GM19452 (cell line): ENCODE results near the gene B3GNT4.
"Not testable (repeated sequence)": the region's sequence is repeated elsewhere in the genome, so short reads cannot be mapped to it uniquely, and the experiment has no call there.

Experiments used
- ATAC-seq: cut with Tn5 transposase; IDR thresholded peaks from one replicate; pipeline ENCODE4 v1.9.1; 2021; ENCODE audit not compliant: unreplicated experiment

Gene B3GNT4

GRCh38 chr12:122203301-122204166 lies at the start of gene B3GNT4:
Gene B3GNT4 (plus strand): TSS chr12:122203709. CDS start chr12:122204619, 910 bp downstream.
- ATAC-seq, result no peak

DNA sequence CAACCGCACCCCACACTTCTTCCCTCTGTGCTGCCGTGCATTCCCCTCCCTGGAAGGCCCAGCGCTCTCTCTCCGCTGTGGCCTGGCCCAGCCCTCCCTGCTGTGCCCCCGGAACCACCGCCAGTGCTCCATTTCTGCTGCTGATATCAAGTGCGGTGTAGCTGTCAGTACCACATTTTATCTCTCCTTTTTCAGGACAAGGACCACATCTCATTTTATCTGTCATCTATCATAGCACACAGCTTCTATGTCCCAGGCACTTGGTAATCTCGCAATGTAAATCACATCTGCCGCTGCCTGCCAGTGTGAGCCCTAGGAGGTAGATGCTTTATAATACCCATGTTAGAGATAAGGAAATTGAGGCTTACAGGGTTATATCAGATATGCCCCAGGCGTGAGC lies 47.8 kb upstream of the B3GNT4 start:
- ATAC-seq, result no peak

DNA sequence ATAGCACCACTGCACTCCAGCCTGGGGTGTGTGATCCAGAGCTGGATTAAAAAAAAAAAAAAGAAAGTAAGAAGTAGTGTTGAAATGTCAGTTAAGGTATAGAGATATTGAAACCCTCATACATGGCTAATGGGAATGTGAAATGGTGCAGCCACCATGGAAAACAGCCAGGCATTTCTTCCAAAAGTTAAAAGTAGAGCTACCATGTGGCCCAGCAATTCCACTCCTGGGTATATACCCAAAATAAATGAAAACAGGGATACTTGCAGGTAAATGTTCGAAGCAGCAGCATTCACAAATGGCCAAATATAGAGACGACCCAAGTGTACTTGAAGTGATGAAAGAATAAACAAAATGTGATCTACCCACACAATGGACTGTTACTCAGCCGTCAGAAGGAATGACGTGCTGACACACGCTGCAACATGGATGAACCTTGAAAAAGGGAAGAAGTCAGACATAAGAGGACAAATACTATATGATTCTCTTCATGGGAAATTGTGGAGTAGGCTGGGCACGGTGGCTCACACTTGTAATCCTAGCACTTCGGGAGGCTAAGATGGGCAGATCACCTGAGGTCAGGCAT lies 44.7 kb upstream of the B3GNT4 start:
- ATAC-seq, result no peak

- no peak for ATAC-seq
Measured at GRCh38 chr12:122159882-122160281, 43.6 kb upstream of the B3GNT4 start.

DNA sequence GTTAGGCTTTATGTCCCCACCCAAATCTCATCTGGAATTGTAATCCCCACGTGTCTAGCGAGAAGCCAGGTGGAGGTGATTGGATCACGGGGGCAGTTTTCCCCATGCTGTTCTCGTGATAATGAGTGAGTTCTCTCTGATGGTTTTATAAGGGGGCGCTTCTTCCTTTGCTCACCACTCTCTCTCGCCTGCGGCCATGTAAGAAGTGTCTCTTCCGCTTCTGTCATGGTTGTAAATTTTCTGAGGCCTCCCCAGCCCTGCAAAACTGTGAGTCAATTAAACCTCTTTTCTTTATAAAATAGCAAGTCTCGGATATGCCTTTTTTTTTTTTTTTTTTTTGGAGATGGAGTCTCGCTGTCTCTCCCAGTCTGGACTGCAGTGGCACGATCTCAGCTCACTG lies 42.7 kb upstream of the B3GNT4 start:
- no peak for ATAC-seq

DNA sequence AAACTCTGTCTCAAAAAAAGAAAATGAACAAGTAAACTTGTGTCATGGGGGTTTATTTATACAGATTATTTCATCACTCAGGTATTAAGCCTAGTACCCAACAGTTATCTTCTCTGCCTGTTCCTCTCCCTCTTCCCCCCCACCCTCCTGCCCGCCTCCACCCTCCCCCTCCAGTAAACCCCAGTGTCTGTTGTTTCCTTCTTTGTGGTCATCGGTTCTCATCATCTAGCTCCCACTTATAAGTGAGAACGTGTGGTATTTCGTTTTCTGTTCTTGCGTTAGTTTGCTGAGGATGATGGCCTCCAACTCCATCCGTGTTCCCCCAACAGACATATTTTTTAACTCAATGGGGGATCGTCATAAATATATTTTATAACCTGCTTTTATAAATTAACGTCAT lies 41.8 kb upstream of the B3GNT4 start:
- ATAC-seq, result no peak

DNA sequence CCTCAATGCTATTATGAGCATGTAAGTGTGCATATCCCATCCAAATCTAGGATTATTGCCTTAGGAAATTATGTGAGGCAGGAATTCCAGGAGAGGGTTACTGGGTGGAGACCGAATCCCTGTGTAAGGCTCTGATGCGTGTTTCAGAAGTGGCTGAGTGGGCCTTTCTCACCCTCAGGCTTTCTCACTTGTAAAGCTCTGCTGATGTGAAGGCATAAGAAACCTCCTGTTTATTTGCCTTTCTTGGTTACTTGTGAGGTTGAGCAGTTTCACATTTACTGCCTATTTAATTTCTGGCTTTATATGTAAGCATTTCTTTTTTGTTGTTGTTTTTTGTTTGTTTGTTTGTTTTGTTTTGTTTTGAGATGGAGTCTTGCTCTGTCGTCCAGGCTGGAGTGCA lies 40.5 kb upstream of the B3GNT4 start:
- ATAC-seq, result no peak

GRCh38 chr12:122166422-122167349 lies 36.8 kb upstream of the B3GNT4 start:
- no peak for ATAC-seq

GRCh38 chr12:122167356-122167925 lies 36.1 kb upstream of the B3GNT4 start:
- ATAC-seq, result no peak

DNA sequence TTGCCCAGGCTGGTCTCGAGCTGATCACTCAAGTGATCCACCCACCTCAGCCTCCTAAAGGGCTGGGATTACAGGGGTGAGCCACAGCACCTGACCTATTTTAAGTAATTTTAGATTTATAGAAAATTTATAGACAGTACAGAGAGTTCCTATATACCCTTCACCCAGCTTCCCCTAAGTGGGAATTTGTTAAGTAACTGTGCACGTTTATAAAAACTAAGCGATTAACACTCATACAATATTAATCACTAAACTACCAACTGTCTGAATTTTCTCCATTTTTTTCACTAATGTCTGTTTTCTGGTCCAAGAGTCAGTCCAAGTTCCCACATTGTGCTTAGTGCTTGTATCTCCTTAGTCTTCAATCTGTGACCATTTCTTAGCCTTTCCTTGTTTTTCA lies 35.0 kb upstream of the B3GNT4 start:
- ATAC-seq, result no peak

- ATAC-seq, result no peak
Measured at GRCh38 chr12:122171399-122171798, 32.1 kb upstream of the B3GNT4 start.

DNA sequence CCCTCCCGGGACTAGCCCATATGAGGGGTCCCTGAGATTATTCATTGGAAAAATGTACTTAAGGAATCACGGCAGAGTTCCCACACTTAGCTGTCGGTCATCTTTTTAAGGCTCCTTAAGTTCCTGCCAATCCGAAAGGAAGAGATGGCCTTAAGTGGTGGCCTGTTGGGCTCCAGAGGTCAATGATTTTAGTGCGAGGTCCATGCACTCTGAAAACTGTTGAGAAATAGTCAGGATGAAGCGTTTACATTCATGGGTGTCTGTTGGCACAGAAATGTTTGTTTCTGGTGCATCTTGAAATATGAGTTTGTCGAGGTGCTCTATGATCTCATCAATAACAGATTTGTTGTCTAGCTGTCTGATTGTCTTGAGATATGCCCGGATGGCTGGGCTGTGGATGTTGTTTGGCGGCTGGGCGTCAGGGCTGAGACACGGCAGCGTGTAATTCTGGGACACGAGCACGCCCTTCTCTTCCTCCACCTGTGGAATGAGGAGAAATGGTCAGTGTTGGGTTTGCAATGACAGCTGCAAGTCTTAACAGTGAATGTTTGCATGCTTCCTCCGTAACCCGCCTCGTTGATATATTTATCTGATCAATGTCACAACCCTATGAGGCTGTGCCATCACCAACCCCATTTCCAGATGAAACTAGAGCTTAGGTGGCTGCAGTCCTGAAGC lies 31.1 kb upstream of the B3GNT4 start:
- no peak for ATAC-seq

- ATAC-seq, result no peak
Measured at GRCh38 chr12:122174155-122174845, 29.2 kb upstream of the B3GNT4 start, which contains the start of gene IL31. Gene IL31 (minus strand): TSS chr12:122174221. CDS start chr12:122174172, 49 bp downstream.

DNA sequence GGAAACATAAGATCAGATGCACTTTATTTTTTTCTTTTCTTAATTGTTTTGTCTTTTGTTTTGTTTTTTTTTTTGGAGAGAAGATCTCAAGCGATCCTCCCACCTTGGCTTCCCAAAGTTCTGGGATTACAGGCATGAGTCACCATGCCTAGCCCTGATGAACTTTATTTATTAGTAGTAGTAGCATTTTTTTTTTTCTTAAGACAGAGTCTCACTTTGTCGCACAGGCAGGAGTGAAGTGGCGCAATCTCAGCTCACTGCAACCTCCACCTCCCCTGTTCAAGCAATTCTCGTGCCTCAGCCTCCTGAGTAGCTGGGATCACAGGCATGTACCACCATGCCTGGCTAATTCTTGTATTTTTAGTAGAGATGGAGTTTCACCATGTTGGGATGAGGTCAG lies 27.0 kb upstream of the B3GNT4 start:
- ATAC-seq, result not testable (repeated sequence)

DNA sequence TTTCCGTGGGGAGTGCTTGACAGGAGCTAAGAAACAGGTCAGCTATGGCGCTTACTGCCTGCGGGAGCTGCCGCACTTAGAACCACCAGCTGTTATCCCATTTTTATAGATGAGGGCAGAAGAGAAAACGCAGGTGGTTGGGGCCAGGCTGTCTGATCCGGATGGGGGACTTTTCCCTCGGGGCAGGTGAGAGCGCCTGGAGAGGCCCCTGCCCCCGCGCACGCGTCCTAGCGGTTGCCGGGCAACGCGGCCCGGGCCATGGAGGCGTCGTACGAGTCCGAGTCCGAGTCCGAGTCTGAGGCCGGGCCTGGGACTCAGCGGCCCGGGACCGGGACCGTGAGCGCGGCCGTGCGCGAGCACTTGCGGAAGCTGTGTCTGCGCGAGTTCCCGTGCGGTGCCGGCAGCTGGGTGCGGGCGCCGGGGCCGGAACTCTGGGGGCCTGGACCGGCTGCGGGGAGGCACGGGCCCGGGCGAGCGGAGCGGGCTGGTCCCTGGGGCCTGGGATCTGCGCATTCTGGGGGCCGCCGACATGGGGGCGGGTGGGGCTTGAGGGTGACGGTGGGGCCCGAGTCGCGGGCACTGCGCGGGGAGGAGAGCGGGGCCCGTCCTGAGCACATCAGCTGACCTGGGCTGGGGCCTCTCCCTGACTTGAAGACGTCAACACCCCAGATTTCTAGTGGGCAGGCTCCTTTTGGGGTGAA lies 20.5 kb upstream of the B3GNT4 start, which contains the start of gene LRRC43:
TSS of gene LRRC43 (plus strand) at position 237 of the 701 bp plus-strand sequence. CDS start at position 259, 22 bp downstream.
- ATAC-seq, result no peak

GRCh38 chr12:122183588-122183940 lies 19.9 kb upstream of the B3GNT4 start:
- no peak for ATAC-seq

- no peak for ATAC-seq
Measured at GRCh38 chr12:122184517-122184916, 19.0 kb upstream of the B3GNT4 start.

DNA sequence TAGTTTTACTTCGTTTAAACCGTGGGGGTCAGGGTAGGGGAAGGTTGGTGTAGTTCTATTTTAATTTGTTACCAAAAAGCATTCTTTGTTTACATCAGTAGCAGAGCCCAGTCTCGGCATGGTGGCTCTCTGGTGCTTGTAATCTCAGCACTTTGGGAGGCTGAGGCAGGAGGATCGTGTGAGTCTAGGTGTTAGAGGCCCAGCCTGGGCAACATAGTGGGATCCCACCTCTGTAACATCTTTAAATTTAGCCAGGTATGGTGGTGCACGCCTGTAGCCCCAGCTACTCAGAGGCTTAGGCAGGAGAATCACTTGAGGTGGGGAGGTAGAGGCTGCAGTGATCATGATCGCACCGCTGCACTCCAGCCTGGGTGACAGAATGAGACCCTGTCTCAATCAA lies 18.4 kb upstream of the B3GNT4 start:
- no peak for ATAC-seq

GRCh38 chr12:122185494-122186082 lies 17.9 kb upstream of the B3GNT4 start:
- no peak for ATAC-seq
